Limb (tissue), 2 donors: ENCODE measurements around the gene MEPCE.
A peak's percentile ranks its signal among the peaks of the same experiment; 100 is the strongest.

Experiments used
- DNase-seq, 2 donors: peaks; one replicate each; pipeline ENCODE4 v3.0.0-alpha.2; 2016; ENCODE audit errors: extremely low spot score in 2 of 2

MEPCE gene

DNA sequence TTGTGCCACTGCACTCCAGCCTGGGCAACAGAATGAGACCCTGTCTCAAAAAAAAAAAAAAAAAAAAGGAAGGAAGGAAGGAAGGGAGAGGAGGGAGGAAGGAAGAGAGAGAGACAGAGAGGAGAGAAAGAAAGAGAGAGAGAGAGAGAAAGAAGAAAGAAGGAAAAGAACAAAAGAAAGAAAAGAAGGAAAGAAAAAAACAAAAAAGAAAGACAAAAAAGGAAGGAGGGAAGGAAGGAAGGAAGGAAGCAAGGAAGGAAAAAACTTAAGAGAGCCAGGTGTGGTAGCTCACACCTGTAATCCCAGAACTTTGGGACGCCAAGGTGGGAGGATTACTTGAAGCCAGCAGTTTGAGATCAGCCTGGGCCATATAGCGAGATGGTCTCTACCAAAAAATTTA, 35.2 kb downstream of the MEPCE start:
- no peak for DNase-seq

DNA sequence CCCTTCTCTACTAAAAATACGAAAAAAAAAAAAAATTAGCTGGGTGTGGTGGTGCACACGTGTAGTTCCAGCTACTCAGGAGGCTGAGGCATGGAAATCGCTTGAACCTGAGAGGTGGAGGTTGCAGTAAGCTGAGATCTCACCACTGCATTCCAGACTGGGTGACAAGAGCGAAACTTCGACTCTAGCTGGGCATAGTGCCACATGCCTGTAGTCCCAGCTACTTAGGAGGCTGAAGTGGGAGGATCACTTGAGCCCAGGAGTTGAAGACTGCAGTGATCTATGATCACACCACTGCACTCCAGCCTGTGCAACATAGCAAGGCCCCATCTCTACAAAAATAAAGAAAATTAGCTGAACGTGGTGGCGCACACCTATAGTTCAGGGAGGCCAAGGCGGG, 35.7 kb downstream of the MEPCE start:
- DNase-seq, result no peak

GRCh38 chr7:100465702-100466311, 36.2 kb downstream of the MEPCE start:
- DNase-seq, result peak; percentile 82 to 88

GRCh38 chr7:100466653-100467605, 37.3 kb downstream of the MEPCE start:
- DNase-seq, result no peak

DNA sequence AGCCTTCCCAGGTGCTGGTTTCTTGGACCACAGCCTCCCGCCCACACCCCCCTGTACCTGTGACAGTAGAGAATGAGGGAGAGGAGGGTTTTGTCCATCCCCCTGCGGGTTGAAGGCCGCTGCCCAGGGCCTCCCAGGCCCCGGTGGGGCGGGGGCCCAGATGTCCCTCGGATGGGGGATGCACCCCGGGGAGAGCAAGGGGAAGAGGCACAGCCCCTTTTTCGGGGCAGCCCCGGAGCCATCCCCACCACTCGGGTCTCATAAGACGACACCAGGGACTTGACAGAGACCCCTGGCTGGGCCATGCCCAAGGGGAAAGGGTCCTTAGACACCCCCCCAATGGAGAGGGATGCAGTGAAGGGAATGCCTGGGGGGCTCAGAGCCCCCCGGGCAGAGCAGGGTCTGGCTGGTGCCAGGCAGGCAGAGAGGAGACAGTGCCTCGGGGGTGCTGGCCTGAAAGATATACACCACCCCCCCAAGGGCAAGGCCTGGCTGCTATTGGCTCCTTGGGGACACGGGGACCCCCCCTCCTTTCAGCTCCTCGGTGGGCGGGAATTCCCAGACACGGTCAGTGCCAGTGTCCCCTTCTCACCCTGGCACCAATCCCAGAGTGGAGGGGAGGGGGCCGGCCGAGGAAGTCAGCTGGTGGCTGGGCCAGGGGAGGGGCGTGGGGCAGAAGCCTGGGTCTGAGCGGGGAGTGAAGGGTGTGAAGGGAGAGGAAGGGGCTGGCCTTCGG, 38.2 kb downstream of the MEPCE start:
- peak in 1 of 2 donors; percentile 74 for DNase-seq

DNA sequence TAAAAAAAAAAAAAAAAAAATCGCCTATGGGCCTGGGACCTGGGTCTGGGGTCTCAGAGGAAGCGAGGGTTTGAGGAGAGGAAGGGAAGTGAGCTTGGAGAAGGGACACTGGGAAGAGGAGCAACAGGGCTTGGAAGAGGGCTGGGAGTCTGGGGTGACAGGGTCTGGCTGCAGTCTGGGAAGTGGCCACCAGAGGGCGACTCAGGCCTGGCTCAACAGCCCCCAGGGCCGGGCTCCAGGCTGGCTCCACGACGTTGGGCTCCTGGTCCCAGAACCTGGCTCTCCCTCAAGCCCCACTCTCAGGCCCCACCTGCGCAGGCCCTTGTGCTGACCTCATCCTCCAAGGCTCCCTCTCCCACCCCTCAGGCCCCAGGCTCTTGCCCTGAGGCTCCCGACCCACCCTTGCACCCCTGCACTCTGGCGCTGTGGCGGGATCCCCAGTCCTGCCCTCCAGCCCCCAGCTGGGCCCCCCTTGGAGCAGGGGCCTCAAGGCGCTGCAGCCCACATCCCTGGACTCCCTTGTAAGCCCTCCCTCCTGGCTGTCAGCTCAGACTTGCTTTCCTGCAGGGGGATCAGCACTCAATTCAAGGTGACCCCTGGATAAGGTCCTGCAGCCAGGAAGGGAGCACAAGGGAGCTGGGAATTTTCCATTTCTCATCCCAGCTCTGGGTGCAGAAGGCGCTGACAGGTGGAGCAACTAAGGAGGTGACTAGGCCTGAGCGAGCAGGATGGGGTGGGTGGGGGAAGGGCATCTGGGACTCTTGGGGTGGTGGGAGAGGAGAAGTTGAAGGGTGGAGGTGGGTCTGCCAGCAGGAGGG, 39.8 kb downstream of the MEPCE start:
- peak; percentile 77 to 93 for DNase-seq

DNA sequence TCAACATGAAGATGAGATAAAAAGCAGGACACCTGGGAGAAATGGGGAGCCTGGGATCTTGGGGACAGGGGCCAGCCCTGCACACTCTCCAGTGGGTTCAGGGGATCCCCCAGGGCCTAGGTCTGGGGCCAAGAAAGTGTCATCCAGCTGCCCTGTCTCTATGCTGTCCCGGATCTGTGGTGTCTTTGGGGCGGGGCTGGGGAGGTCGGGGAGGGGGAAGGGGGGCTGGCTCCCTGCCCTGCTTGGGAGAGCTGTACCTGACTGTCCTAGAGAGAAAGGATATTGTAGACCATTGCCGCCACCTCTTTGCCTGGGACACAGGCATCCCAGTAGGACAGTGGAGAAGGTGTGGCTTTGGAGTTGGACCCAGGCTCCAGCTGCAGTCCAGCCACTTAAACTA, 41.4 kb downstream of the MEPCE start:
- DNase-seq, result no peak

DNA sequence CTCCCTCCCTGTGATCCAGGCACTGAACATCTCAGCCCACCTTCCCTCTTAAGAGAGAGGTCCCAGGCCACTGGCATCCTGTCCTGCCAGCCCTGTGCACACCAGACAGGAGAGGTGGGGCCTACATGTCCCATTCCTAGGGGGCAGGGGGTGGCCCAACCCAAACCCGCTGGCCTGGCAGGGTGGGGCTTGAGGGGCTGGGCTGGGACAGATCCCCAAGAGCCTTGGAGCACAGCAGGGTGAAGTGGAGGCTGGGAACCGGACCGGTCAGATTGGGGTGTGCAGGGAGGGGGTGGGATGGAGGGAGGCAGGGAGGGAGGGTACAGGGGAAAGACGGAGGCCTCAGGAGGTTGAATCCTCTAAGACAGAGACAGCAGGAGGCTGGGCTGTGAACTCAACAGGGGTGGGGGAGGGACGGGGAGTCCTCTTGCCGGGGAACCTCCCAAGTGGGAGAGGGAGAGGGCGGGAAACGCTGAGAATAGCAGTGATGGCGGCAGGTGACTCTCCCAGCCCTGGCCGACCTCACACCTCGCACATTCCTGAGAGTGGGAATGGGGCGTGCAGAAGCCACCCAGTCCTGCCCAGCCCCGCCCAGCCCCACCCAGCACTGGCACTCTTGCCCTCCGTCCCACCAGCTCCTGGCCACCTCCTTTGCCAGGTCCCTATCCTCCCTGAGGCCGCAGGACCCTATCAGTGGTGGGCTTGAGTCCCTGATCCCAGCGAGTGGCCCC, 42.7 kb downstream of the MEPCE start:
- no peak for DNase-seq

GRCh38 chr7:100472854-100473499, 43.3 kb downstream of the MEPCE start:
- no peak for DNase-seq

GRCh38 chr7:100475549-100475948, 45.9 kb downstream of the MEPCE start:
- DNase-seq, result no peak

- DNase-seq, result no peak
Measured at GRCh38 chr7:100476101-100476780, 46.6 kb downstream of the MEPCE start.

DNA sequence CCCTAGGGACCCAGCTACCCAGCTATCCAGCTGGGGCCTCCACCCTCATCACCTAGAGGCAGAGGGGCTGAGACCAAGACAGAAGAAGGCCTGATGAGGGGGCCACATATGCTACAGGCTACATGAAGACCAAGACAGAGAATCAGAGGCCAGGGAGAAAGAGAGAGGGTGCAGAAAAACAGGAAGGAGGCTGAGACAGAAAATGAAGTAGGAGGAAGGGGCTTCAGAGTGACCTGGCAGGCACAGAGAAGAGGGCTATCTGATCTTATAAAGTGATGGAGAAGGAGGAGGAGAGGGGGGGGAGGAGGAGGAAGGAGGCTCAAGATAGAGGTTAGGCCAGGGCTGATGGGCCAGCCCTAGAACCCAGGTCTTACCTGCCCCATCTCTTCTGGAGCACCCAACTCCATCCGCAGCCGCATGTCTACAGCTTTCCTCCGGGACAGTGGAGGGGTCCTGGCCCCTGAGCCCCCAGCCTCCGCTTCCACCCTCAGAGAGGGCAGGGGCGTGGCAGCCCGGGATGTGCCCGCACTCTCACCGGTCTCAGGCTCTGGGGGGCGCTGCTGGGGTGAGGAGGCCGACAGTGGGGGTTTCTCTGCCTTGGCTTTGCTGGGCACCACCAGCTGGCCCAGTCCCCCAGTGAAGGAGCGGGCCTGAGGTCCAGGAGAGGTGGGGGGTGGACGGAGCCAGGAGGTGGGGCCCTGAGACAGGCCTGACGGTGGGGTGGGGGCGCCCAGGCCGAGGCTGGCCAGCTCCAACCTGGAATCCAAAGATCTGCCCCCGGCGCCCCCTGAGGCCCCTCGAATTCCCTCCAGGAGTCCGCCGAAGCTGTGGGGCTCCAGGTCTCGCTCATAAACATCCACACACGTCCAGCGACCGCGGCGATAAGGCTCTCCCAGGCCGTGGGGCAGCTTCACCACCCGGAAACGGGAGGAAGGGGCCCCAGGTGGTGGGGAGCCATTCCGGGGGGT, 47.6 kb downstream of the MEPCE start:
- DNase-seq, result no peak

GRCh38 chr7:100477871-100478267, 48.2 kb downstream of the MEPCE start:
- no peak for DNase-seq

GRCh38 chr7:100478958-100479660, 49.5 kb downstream of the MEPCE start, which contains the start of gene TSC22D4:
TSC22D4 (minus strand) TSS chr7:100479214; CDS start chr7:100478038, 1,176 bp downstream.
- peak; percentile 93 to 99 for DNase-seq

DNA sequence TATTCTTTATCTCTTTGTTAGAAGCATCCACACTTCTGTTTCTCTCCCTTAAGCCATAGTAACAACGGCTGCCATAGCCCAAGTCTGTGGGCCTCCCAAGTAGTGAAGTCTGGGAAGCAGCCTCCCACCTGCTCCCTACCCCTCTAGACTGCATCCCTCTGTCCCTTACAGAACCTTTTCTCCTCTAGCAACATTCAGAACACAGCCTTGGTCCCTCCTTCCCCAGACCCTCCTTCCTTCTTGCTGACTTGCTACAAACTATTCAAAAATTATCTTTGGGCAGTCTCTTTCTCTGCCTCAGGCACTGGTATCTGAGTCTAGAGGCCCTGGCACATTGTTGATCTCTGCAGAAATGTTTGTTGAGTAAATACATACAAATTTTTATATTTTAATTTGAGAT, 51.8 kb downstream of the MEPCE start:
- DNase-seq, result no peak

DNA sequence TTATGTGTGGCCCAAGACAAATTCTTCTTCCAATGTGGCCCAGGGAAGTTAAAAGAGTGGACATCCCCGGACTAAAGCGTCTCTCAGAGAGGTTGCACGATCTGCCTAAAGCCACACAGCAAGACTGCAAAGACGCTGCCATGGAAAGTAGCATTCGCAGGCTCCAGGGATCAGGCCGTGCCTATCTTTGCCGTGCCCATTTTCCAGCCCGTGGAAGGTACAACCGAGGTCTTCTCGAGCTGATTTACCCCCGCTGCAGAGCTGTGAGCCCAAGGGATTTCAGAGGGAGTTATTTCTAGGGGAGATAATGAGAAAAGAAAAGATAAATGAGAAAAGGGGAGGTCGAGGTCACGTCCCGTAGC, 53.1 kb downstream of the MEPCE start:
- DNase-seq, result no peak

- DNase-seq, result peak; percentile 61 to 92
Measured at GRCh38 chr7:100483090-100483721, 53.6 kb downstream of the MEPCE start.
